RKO (cell line): ENCODE results near the gene CERCAM.
"Not testable (repeated sequence)": the region's sequence is repeated elsewhere in the genome, so short reads cannot be mapped to it uniquely, and the experiment has no call there.

ENCODE experiments used
- DNase-seq: peaks from one replicate; pipeline ENCODE4 v3.0.0-alpha.2; 2016; ENCODE audit warnings: low spot score

CERCAM gene

GRCh38 chr9:128393145-128393775, 27.4 kb upstream of the CERCAM start:
- DNase-seq: no peak

DNA sequence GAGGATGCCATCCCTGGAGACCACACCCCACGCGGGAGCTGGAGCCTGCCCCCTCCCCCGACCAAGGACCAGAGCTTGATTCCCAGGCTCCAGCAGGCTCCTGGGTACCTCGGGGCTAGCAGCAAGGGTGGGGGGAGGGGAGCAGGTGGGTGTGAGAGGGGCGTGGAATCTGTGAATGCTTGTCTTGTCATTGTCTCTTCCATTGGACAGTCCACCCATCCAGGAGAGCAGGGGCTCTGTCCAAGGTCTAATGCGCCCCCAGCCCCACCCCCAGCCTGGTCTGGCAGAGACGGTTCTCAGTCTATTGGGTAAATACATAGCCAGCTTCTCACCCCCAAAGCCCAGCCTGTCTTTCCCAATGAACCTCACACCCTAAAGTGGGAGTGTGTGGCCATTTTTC, 26.7 kb upstream of the CERCAM start:
- DNase-seq: no peak

DNA sequence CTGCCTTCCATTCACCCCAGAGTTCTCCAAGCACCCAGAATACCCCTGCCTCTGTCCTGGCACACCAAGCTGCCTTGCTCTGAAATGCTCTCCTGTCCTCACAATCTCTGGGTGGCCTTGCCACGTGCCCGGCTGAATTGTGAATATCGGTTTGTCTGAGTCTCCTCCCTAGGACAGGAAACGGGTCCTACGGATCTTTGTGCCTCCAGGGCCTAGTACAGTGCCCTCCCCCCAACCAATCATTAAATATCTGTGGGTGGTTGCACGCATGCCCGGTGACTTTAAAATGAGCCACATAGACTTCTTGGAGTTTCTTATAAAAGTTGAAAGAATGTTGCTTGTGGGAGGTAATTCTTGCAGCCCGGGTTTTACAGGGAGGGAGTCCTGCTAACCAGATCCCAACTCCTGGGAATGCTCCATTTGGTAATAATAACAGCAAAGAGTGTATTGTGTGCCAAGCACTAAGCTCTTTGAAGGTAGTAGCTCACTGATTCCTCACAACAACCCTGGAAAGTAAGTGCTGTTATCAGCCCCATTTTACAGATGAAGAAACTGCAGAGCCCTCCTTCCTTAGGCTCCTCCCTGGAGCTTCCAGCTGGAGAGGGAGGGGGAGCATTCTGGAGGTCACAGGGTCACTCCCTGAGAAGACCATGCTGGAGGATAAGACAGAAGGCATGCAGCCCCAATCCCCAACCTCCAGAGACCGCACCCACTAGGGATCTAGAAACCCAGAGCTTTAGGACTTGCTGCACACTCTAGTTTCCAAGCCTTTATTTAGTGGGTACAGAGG, 26.1 kb upstream of the CERCAM start:
- no peak for DNase-seq

GRCh38 chr9:128396970-128397613, 23.6 kb upstream of the CERCAM start:
- no peak for DNase-seq

- DNase-seq: no peak
Observed at GRCh38 chr9:128397831-128398230, 22.8 kb upstream of the CERCAM start.

DNA sequence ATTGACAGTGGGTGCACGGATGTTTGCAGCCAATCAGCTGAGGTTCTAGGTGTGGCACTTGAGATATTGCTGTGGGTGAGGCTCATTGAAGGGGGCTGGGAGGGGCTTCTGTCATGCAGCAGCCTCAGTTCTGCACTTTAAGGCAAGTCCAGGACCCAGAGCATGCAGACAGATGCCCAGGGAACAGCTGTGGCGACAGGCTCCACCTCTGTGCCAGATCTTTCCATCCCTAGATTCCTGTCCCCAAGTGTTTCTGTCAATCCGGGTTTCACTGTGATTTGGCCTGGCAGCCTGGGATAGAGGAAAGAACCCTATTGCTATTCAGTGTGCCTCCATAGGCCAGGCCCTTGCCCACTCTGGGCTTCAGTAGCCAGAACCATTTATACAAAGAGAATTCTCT, 20.8 kb upstream of the CERCAM start:
- no peak for DNase-seq

GRCh38 chr9:128404560-128404959, 16.1 kb upstream of the CERCAM start:
- no peak for DNase-seq

- no peak for DNase-seq
Observed at GRCh38 chr9:128405077-128405779, 15.4 kb upstream of the CERCAM start.

DNA sequence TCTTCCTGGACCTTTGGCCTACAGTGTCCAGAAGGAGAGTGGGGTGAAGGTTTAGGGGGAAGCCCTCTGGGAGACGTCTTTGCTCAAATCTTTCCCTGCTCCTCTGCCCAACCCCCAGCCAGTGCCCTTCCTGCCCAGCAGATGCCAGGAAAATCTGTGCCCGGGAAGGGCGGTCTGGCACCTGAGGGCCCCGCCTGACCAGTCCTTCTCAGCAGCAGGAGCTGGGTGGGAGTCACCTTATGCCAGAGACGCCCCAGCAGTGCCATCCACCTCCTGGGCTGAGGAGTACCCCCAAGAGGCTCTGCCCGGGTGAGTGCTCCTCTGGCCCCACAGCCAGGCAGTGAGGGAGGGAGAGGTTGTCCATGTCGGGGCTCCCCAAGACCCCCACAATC, 14.9 kb upstream of the CERCAM start:
- no peak for DNase-seq

GRCh38 chr9:128406848-128407391, 13.7 kb upstream of the CERCAM start:
- DNase-seq: no peak

- no peak for DNase-seq
Observed at GRCh38 chr9:128408963-128409431, 11.7 kb upstream of the CERCAM start.

GRCh38 chr9:128409450-128409849, 11.2 kb upstream of the CERCAM start:
- no peak for DNase-seq

DNA sequence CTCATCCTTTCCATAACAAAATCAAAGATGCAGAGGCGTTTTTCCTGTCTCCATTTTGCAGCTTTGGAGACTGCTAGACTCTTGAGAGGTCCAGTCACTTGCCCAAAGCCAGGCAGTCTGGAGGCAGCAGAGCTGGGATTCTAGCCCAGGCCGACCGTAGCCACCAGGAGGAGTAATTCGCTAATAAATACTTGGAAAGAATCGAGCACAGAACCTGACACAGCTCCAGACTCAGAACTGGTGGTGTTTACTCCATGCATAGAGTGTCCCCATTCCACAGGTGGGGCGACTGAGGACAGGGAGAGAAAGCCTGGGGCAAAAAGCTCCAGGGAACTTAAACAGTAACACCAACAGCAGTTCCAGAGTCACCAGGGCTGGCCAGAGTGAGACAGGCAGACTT, 10.7 kb upstream of the CERCAM start:
- DNase-seq: peak; percentile 63

GRCh38 chr9:128411364-128412119, 9.1 kb upstream of the CERCAM start:
- no peak for DNase-seq

- peak; percentile 44 for DNase-seq
Observed at GRCh38 chr9:128412120-128412790, 8.4 kb upstream of the CERCAM start.

- not testable (repeated sequence) for DNase-seq
Observed at GRCh38 chr9:128413728-128414127, 6.9 kb upstream of the CERCAM start.

DNA sequence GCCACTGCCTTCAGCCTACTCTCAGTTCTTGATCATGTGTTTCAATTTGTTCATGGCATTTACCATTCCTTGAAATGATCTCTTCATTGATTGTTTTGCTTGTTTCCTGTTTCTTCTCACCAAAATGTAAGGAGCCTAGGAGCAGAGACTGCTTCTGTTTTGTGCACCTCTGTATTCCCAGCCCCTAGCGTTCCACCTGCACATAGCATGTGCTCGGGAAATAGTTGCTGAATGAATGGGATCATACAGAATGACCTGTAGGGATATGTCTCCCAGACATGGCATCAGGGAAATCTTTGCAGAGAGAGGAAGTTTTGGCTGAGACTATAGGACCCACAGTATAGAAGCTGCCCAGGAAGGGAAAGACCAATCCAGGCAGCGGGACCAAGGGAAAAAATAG, 6.2 kb upstream of the CERCAM start:
- peak; percentile 46 for DNase-seq

DNA sequence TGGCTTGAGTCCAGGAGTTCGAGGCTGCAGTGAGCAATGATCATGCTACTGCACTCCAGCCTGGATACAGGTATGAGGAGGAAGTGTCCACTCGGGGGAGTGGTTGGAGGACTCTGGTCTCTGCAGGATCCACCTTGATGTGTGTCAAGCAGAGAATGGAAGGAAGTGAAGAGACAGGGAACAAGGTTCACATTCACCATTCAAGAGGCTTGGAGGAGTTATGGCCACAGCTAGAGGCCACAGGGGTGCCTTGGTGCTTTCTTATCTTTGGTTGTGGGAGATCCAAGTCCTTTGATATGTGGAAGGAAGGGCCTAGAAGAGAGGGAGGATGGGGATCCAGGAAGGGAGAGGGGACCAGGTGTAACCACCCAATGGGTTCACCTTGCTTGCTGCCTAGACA, 5.4 kb upstream of the CERCAM start:
- DNase-seq: no peak

- no peak for DNase-seq
Observed at GRCh38 chr9:128416014-128416413, 4.6 kb upstream of the CERCAM start.

GRCh38 chr9:128416432-128417019, 4.1 kb upstream of the CERCAM start:
- DNase-seq: no peak
